HG03378 (cell line): ENCODE measurements around the gene TMEM45B.
"Not testable (repeated sequence)": the region's sequence is repeated elsewhere in the genome, so short reads cannot be mapped to it uniquely, and the experiment has no call there.

ENCODE experiments used
- ATAC-seq: cut with Tn5 transposase; IDR thresholded peaks from one replicate; pipeline ENCODE4 v1.9.1; 2021; ENCODE audit warnings: mild to moderate bottlenecking, moderate library complexity; ENCODE audit not compliant: unreplicated experiment

The TMEM45B gene

DNA sequence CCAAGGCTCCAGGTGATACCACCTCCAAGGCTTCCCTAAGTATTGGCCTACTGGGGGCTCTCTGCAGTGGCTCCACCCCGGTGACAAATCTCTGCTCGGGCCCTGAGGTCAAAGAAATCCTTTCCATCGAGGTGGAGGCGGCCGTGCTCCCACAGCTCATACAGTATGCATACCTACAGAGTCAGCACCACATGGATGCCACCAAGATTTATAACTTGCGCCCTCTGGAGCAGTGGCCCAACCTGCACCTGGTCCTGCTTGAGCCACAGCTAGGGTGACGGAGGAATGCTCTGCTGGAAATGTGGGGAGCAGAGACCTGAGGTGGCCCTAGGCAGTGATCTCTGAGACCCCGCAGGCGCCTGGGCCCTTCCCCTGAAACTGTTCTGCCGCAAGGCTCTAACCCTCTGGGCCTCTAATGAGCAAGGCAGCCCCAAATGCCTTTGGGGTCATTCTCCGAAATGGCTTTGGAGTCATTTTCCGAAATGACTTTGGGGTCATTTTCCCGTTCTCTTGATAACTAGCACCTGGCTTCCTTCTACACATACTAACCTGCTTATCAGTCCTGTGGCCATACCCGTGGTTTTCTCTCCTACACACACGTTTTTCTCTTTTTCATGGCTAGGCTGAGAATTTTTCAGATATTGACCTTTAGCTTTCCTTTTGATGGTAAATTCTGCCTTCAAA is 33.9 kb downstream of the TMEM45B start:
- ATAC-seq = no peak

DNA sequence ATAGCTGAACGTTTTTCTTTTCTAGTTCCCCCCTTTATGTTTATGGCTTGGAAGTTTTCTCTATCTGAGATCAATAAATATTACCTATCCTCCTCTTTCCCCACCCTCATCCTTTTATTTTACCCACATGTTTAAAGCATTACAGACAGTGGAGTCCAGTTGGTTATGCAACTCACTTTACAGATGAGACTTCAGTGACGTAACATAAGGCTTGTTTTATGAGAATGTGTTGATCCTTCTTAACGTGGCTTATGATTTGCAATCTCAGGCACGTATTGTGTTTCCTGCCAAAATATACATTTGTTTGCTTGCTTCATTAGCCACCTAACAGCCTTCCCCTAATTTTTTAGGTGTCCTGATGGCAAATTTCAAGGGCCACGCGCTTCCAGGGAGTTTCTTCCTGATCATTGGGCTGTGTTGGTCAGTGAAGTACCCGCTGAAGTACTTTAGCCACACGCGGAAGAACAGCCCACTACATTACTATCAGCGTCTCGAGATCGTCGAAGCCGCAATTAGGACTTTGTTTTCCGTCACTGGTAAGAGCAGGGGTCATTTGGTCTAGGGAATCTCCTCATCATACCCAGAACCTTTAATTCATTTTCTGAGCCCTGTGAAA is 36.6 kb downstream of the TMEM45B start:
- no peak for ATAC-seq

DNA sequence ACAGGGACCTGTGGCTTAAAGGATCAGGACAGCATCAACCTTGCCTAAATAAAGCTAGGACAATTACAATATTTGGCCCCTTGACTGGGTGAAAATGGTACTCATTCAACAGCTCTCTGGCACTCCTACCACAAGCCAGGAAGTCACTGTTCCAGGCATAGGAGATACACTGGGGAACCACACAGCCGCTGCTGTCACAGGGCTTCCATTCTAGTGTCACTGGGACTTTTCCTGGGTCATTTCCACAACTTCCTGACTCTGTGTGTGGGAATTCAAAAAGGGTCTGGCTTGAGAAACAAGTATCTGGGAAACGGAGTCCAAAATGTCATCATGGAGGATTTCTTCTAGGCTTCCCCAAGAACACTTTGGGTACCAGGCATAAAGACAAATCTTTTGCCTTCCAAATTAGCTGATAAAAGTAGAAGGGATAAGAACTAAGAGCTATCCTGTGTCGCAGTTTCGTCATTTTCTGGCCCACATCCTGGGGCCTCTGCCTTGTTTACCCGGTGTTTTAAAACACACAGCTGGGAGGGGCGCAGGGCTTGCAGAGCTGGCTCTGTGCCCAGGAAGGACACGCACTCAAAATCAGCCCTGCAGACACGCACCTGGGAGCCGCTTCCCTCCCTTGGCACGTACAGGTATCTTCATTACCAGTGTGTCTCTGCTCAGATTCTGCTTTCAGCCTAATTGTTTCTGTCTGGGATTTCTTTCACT is 38.0 kb downstream of the TMEM45B start:
- ATAC-seq = no peak

DNA sequence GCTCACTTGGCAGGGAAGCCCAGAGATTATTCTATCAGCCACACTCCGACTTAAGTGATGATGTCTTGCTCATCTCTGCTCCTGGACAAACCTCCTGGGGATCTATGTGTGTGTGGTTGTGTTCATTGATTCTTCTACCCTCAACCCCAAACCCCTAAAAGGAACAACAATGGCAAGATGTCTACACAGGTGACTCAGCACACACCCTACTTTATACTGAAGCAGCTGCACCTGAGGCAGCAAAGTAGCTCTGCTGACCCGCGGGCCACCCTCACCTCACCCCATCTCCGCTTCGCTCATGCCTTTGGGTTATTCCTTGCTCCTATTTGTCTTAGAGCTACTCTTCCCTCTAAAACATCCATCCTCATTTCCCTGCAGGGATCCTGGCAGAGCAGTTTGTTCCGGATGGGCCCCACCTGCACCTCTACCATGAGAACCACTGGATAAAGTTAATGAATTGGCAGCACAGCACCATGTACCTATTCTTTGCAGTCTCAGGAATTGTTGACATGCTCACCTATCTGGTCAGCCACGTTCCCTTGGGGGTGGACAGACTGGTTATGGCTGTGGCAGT is 38.7 kb downstream of the TMEM45B start:
- no peak for ATAC-seq

DNA sequence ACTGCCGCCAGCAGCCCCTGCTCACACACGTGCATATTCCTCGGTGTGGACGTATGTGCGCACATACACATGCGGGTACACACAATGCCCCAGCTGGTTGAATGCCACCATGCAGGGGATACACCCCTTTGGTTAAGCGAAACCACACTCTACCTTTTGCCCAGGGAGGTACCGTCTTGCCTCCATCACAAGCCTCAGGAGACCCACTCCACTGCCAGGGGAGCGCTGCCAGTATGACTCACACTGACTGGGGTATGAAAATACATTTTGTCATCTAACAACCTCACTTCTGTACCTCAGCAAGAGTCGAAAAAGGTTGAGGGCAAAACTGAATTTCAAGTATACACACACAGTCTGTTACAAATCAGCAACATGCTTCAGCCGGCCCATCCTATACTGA is 39.4 kb downstream of the TMEM45B start:
- no peak for ATAC-seq

DNA sequence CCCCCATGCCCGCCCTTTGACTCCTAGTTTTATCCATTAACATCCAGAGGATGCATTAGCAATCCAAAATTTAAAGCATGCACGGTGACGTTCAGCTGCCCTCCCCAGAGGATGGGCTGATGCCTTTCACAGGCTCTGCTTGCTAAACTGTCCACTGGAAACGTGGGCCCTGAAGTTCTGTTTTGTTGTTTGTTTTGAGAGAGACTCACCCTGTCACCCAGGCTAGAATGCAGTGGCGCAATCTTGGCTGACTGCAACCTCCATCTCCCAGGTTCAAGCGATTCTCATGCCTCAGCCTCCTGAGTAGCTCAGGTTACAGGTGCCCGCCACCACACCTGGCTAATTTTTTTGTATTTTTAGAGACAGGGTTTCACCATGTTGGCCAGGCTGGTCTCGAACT is 40.4 kb downstream of the TMEM45B start:
- no peak for ATAC-seq

DNA sequence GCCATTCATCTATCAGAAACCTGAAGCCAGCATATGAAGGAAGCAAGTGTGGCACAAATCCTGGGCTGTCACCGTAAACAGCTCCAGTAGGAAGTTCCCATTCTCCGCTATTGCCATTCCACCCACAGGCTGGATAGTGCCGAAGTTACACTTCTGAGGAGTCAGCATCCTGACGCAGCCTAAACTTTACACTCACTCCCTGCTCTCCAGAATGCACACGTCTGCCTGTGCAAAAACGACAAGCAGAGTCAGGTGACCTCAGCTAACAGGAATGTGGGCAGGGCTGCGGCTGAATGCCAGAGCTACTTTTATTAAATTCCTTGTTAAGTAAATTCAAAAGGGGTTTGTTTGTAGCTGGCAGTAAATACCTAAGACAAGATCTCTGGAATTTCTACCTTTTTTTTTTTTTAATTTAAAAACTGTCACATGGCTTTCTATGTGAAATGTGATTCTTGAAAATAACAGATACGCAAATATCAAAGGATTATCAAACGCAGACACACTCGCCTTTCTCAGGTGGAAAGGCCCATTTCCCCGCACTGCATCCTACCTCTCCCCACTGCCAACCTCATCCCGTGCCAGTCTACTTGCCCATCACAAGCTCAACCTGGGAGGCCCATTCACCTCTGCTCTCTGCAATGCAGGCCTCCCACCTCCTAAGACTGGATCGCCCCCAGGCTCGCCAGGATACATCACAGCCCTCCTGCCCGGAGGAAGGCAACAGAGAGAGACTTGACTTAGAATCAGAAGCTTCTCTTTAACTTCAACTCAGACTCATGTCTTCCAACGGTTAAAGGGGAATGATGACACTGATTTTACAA is 46.3 kb downstream of the TMEM45B start:
- ATAC-seq = no peak

DNA sequence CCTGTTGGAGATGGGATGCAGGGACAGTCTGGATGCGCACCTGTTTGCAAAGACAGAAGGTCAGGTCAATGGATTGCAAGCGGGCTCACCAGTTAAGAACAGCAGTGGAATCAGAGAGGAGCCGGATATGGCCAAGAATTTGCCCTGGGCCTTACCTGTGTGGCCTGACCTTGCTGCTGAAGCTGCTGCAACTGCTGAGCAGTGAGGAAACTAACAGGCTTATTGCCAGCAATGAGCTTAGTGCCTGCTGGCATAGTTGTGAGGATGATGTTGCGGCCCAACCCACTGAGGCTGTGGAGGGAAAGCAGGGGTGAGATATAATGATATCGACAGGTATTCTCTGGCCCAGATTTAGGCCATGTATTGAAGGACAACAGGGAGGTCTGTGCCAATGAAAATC is 49.2 kb downstream of the TMEM45B start:
- no peak for ATAC-seq

DNA sequence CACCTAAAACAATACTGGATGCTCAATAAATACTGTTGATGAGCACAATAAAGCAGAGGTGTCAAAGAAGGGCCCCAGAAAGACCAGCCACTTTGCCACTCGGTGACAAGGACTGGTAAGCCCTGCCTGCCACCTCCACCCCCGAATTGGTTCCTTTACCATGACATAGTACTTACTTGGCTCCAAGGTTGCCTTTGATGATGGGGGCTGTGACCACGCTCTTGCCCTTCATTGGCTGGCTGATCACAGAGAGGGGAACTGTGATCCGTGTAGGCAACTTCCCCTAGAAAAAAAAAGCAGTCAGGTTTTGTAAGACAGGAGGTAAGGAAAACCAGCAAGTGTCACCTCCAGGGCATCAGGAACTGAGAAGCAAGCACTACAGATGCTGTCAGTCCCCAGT is 50.1 kb downstream of the TMEM45B start:
- ATAC-seq = no peak

DNA sequence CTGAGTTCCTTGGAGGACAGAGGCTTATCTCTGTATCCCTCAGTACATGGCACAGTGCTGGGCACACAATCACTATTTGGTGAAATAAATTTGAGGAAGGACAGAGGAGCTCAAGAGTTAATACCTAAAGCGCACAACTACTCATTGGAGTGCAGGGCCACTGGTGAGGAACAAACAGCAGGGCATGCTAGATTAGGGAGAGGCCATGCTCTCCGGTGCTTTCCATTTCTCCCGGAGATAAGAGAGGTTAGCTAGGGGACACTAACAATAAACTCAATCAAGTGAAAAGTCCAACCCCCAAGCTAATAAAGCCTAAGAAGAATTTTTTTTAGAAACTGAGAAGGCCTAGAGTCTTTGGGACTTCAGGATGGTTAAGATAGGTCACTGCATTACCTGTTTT is 50.7 kb downstream of the TMEM45B start:
- no peak for ATAC-seq

DNA sequence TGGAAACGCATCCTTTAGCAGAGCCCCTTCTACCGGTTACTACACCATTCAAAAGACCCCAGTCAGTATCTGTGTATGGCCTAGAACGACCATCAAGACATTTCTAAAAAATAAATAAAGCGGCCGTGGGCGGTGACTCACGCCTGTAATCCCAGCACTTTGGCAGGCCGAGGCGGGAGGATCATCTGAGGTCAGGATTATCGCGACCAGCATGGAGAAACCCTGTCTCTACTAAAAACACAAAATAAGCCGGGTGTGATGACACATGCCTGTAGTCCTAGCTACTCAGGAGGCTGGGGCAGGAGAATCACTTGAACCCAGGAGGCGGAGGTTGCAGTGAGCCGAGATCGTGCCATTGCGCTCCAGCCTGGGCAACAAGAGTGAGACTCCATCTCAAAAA is 53.0 kb downstream of the TMEM45B start:
- ATAC-seq = not testable (repeated sequence)

DNA sequence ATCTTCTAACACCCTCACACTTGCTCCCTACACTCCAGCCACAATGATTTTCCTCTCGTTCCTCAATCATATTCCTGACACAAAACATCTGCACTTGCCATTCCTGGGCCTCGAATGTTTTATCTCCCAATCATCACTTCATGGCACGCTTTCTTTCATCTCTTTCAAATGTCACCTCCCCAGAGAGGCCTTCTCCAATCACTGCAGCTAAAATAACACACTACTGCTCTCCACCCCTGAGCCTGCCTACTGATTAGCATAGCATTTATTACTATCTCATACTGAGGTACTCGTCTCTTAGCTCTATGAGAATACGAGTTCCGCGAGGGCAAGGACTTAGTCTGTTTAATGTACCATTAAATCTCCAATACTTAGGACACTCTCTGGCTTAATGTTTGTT is 56.3 kb downstream of the TMEM45B start:
- no peak for ATAC-seq

DNA sequence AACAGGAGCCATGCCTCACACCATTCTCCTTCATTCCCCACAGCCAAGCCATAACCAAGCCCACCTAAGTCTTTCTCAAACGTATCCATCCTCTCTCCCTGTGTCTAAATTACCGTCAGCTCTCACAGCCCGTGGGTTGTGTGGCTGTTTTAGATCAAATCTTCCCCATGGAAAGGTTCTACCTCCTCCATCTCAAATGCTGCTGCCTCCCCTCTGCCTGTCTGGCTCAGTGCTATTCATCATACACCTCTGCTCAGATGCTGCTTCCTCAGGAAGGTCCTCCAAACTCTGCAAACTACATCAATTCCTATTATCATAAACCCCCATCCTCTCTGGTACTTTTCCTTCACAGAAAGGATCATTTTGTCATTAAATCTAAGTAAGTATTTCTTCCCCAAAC is 64.7 kb downstream of the TMEM45B start:
- no peak for ATAC-seq

DNA sequence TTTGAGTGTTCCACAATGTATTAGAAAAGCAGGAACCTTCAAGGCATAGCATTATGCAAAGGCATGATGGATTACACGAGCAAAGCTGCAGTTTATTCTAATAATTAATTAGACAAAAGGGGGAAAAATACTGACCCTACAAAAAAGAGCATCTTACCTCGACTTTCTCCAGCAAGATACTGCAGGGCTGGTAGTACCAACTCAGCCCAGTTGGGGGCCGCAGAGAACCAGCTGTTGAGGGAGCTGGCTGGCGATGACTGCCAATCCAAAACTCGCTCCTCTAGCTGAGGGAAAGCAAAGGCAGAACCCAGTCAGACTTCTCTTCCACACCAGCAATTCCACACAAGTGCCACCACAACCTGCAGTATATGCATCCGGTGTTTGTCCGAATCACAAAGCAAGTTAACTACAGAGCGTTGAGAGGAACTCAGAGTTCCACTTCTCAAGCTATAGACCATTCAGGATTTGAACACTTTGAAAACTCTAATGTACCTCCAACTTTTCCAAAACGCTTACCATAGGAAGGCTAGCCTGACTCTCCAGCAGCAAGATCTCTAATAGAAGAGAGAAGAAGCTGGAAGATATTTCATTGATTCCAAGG is 66.0 kb downstream of the TMEM45B start:
- no peak for ATAC-seq

DNA sequence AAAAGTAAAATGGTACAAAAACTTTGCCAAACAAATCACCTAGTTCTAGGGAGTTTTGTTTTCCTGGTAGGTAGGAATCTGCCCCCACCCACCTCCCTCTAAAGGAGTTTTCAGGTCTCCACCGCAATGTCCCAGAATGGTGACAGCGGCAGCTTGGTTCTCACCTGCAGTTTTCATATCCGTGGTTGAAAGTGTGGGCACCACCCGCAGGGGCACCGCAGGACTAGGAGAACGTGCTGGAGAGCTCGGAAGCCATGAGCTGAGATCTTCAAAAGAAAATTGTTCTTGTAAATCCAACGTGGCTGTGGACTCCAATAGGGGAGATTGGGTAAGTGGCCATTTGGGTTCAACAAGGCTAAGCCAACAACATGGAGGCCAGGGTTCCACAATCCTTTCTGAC is 68.9 kb downstream of the TMEM45B start:
- no peak for ATAC-seq

DNA sequence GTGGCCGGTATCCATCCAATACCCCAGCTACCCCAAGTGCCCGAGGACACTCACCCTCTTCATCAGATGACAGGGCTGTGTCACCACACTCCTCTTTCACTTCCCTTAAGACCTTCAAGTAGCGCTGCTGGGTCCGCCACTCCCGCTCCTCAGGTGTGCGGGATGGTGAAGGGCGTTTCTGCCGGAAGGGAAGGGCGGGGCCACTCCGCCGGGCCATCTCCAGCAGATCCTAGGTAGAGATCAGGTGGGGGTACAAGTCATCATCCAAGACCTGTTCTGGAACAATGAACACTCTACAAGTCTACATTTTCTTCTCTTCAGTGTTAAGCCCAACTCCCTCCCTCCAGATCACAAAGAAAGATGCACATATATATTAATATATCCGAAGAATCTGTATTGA is 69.7 kb downstream of the TMEM45B start:
- ATAC-seq = no peak

DNA sequence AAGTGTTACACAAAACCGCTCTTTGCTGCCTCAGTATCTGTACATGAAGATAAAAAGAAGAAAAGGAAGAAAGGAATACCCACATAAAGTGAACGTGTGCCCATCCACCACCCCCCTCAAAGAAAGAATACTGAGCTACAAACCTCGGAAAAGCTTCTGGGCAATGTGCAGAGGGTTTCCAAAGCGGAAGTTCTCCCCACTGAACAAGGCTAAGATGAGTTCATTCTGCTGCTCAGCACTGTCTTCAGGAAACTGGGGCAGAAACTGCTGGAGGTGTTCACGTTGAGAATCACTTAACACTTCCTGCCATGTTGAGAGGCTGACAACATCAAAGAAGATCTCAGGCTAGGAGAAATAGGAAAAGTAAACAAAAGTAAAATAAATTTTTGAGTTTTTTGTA is 72.8 kb downstream of the TMEM45B start:
- no peak for ATAC-seq

DNA sequence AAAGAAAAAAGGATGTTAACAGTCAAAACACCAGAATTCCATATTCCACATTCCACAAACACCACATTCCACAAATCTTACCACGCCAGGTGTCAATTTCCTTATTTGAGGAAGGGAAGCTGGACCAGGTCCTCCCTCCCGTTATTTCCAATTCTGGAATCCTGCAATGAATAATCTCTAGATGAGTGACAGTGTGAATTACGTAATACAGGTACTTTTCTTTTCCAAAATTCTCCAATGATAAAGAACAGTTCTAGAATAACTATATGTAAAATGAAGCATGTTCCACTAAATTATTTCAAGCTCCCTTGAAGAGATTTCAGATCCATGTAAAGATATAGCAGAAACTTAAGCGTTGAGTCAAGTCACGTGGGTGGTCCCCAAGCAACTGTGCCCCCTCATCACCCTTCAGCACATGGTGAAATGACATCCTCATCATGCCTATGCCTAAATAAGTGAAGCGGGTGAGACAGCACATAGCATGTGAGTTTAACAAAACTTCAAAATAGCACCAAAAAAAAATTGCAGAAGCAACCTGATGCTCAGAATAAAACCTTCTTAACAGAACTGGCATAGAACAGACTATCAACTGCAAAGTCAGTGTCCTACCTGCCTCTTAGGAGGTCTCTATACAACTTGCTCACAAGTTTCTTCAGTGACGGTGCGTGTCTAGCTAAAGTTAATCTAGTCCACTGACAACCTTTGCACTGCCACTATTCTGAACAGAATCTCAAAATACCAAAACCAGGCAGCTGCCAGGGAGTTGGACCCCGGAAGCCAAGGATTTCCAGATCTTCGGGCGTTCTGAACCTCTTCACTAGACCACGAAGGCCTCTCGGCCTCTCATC is 78.9 kb downstream of the TMEM45B start:
- ATAC-seq = peak; percentile 25

DNA sequence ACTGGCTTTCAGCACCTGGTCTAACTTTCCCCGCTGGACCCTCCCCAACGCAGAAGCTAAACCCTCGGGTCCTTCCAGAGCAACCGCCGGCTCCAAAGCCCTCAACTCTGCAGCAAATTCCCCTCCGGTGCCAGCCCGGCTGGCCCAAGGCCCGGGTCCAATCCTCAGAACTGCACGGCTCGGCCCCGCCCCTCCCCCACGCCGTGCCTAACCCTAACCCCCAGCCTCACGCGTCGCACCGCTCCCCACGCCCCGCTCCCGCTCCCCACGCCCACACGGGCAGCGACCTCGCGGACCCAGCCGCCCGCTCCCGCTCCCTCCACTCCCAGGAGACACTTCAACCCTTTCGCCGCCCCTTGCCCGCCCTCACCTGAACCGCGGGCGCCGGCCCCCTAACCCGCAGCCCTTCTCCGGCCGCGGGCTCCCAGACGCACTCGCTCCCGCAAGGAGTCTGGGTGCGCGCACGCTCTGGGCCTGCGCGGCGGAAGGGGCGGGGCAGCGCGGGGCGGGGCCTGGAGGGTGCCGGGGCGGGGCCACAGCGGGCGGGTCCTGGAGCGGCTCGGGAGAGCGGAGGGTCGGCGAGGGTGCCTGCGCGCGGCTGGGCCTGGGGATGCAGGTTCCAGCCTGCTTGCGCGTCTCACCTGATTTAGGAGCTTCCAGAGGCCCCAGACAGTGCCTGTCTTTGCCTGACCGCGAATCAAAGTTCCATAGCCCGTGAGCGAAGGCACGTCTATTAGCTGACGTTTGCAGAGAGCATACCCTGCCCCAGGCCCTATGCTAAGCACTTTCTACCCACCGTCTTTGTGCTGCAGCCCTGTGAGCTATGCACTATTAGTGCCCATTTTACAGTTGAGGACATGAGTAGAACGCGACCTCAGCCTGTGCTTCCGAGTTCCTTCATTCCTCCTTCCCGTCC is 79.7 kb downstream of the TMEM45B start, which contains the start of gene NFRKB:
Gene NFRKB (minus strand): TSS at position 453 of the 916 bp plus-strand sequence. CDS start 2,729 bp downstream, outside the sequence.
- peak; percentile 72 for ATAC-seq
